MCF 10A (cell line): ENCODE measurements around the gene CISD3. TPM values are rescaled to one million over a fixed set of nuclear protein-coding genes. Genes with fewer than 3 reads are reported as not detected.

Source experiments
- BruUV-seq: library from RNA; stranded (reverse); fragments of 400-500 nt; replicated peaks from 2 replicates; lab custom pipeline; 2021; lab: Mats Ljungman, UMichigan
- CTCF ChIA-PET: fragments of 300-600 bp; sonication (Branson Sonifier 250); formaldehyde crosslinking; extraction: SDS; loops from one replicate; lab custom pipeline; 2021; ENCODE audit warnings: antibody characterized with exemption, inconsistent platforms; lab: Yijun Ruan, JAX
- POLR2A ChIA-PET: fragments of 300-600, 350-650 bp; sonication (Branson Sonifier 250); formaldehyde crosslinking; extraction: SDS; loops from one replicate; lab custom pipeline; 2020; ENCODE audit warnings: antibody characterized with exemption, inconsistent platforms; lab: Yijun Ruan, JAX
- DNase-seq: peaks from one replicate; pipeline ENCODE4 v3.0.0-alpha.2; 2018; ENCODE audit not compliant: unreplicated experiment
- H3K27ac Mint-ChIP-seq: one replicate; pipeline ENCODE4 v1.8.0; 2022; ENCODE audit warnings: mild to moderate bottlenecking, low read depth, mixed read lengths; ENCODE audit not compliant: unreplicated experiment
- H3K27me3 Mint-ChIP-seq: one replicate; pipeline ENCODE4 v1.8.0; 2022; ENCODE audit warnings: mixed read lengths; ENCODE audit not compliant: insufficient read depth, unreplicated experiment
- H3K36me3 Mint-ChIP-seq: one replicate; pipeline ENCODE4 v1.8.0; 2022; ENCODE audit warnings: mild to moderate bottlenecking, moderate library complexity, mixed read lengths; ENCODE audit not compliant: insufficient read depth, unreplicated experiment
- H3K4me1 Mint-ChIP-seq: one replicate; pipeline ENCODE4 v1.8.0; 2022; ENCODE audit warnings: mixed read lengths; ENCODE audit not compliant: insufficient read depth, unreplicated experiment
- H3K4me3 Mint-ChIP-seq: one replicate; pipeline ENCODE4 v1.8.0; 2022; ENCODE audit warnings: mild to moderate bottlenecking, moderate library complexity, mixed read lengths; ENCODE audit not compliant: unreplicated experiment
- H3K9me3 Mint-ChIP-seq: one replicate; pipeline ENCODE4 v1.8.0; 2022; ENCODE audit warnings: mixed read lengths; ENCODE audit not compliant: unreplicated experiment
- CTCF ChIP-seq: fragments of 200-600 bp; IDR thresholded peaks from one replicate; pipeline ENCODE4 v1.8.0; 2022; ENCODE audit warnings: antibody characterized with exemption, mild to moderate bottlenecking; ENCODE audit not compliant: unreplicated experiment
- intact Hi-C: fragments of 100-400 bp; cut with micrococcal nuclease; formaldehyde crosslinking; loops from 2 replicates; pipeline ENCODE4 v1.14.1; 2022
- total RNA-seq: library from RNA; stranded (reverse); gene quantifications from 2 replicates; pipeline ENCODE4 v1.2.3, GENCODE V29; 2022

The CISD3 gene
- total RNA-seq, 1 experiment from 2014 or later = 42.0 TPM

GRCh38 chr17:38702166-38702915, 27.8 kb upstream of the CISD3 start:
- no peak for TF ChIP-seq CTCF
- H3K4me1 Mint-ChIP-seq = peaks cover 17% of the 10 kb centered on the region
- DNase-seq = peak; percentile 88
- CTCF ChIA-PET = interaction anchor here (0.6 to 0.7 kb wide), 2 partner anchors 288 to 1027 kb away, joined by 3 read pairs; no protein-coding TSS in a partner anchor
- POLR2A ChIA-PET = interaction anchor here (0.6 to 4.6 kb wide), 14 partner anchors 20 to 699 kb away, joined by 3 to 39 read pairs (median 4); partner anchors contain the start of genes CISD3, EPOP, FBXL20 and LASP1
- no peaks in the 10 kb centered on the region for H3K9me3 Mint-ChIP-seq
- intact Hi-C loops = loop anchor here (2.0 to 10.0 kb wide), 2 partner anchors 26 to 52 kb away; partner anchors contain the start of gene PSMB3
- peak overlapping the region; percentile 75 for H3K27ac Mint-ChIP-seq
- TSS peak; percentile 50 for BruUV-seq
- H3K4me3 Mint-ChIP-seq = peak overlapping the region; percentile 99
- peaks cover 9% of the 10 kb centered on the region for H3K27me3 Mint-ChIP-seq
- H3K36me3 Mint-ChIP-seq = peaks cover 22% of the 10 kb centered on the region

GRCh38 chr17:38702916-38703741, 27.0 kb upstream of the CISD3 start:
- BruUV-seq = no TSS peak

GRCh38 chr17:38703742-38704605, 26.2 kb upstream of the CISD3 start:
- H3K9me3 Mint-ChIP-seq = no peaks in the 10 kb centered on the region
- H3K4me1 Mint-ChIP-seq = peaks cover 17% of the 10 kb centered on the region
- H3K27me3 Mint-ChIP-seq = no peaks in the 10 kb centered on the region
- H3K4me3 Mint-ChIP-seq = peak overlapping the region; percentile 99
- H3K27ac Mint-ChIP-seq = peak overlapping the region; percentile 90
- peak; percentile 95 for DNase-seq
- H3K36me3 Mint-ChIP-seq = peaks cover 22% of the 10 kb centered on the region
- intact Hi-C loops = loop anchor here (2.0 to 10.0 kb wide), 2 partner anchors 27 to 51 kb away; partner anchors contain the start of gene PSMB3
- TSS peak; percentile 35 for BruUV-seq
- no peak for TF ChIP-seq CTCF
- POLR2A ChIA-PET = interaction anchor here (0.6 to 4.6 kb wide), 17 partner anchors 10 to 1058 kb away, joined by 3 to 39 read pairs (median 4); partner anchors contain the start of genes CISD3, EPOP, LASP1 and PSMB3
- CTCF ChIA-PET = interaction anchor here (0.6 to 1.5 kb wide), 4 partner anchors 21 to 28 kb away, joined by 3 to 5 read pairs (median 4); no protein-coding TSS in a partner anchor

More at GRCh38 chr17:38702916-38703741, 27.0 kb upstream of the CISD3 start:
- no peak for TF ChIP-seq CTCF
- peak overlapping the region; percentile 99 for H3K4me3 Mint-ChIP-seq
- peak; percentile 36 for DNase-seq
- peaks cover 17% of the 10 kb centered on the region for H3K4me1 Mint-ChIP-seq
- peaks cover 2% of the 10 kb centered on the region for H3K27me3 Mint-ChIP-seq
- POLR2A ChIA-PET = interaction anchor here (0.6 to 4.6 kb wide), 11 partner anchors 25 to 698 kb away, joined by 3 to 39 read pairs (median 4); partner anchors contain the start of genes CISD3, EPOP, FBXL20 and PSMB3
- CTCF ChIA-PET = interaction anchor here (0.6 kb wide), 1 partner anchor 1026 kb away, joined by 3 read pairs; no protein-coding TSS in a partner anchor
- intact Hi-C loops = loop anchor here (2.0 to 10.0 kb wide), 2 partner anchors 26 to 52 kb away; partner anchors contain the start of gene PSMB3
- H3K36me3 Mint-ChIP-seq = peaks cover 22% of the 10 kb centered on the region
- H3K27ac Mint-ChIP-seq = peak overlapping the region; percentile 90
- no peaks in the 10 kb centered on the region for H3K9me3 Mint-ChIP-seq
